ENCODE results near the gene NABP2. TPM values are rescaled to one million over a fixed set of nuclear protein-coding genes. Genes with fewer than 3 reads are reported as not detected.

The NABP2 gene
- total and polyA plus RNA-seq, 7 donors: 27.1 to 65.7 (median 31.0) TPM

- Histone ChIP-seq H3K27ac (peak overlapping the region; percentile 89), H3K27me3 (ENCODE audit: insufficient read depth in 3 of 3, low read length in 2 of 3) (no peaks in the 10 kb centered on the region), H3K4me3 (peak overlapping the region; percentile 97), H3K4me1 (peaks cover 38% of the 10 kb centered on the region), H3K9me3 (no peaks in the 10 kb centered on the region), H3K36me3 (ENCODE audit: insufficient read depth in 1 of 2, low read depth in 1 of 2) (peaks cover 12 to 49% of the 10 kb centered on the region in 2 donors)
- ATAC-seq (no peak), DNase-seq (no peak)
- intact Hi-C loops (cut with DNase I): loop anchor here (2.0 to 5.0 kb wide), 4 partner anchors 34 to 130 kb away; partner anchors contain the start of genes ESYT1 (in 1 of the 2), NABP2 (in 1 of the 2) and RNF41 (in 1 of the 2)
- 30 to 45% (median 37%) methylated on average over 8 of the region's 8 CpGs for WGBS, 3 donors
- TF ChIP-seq, protein P1, sequence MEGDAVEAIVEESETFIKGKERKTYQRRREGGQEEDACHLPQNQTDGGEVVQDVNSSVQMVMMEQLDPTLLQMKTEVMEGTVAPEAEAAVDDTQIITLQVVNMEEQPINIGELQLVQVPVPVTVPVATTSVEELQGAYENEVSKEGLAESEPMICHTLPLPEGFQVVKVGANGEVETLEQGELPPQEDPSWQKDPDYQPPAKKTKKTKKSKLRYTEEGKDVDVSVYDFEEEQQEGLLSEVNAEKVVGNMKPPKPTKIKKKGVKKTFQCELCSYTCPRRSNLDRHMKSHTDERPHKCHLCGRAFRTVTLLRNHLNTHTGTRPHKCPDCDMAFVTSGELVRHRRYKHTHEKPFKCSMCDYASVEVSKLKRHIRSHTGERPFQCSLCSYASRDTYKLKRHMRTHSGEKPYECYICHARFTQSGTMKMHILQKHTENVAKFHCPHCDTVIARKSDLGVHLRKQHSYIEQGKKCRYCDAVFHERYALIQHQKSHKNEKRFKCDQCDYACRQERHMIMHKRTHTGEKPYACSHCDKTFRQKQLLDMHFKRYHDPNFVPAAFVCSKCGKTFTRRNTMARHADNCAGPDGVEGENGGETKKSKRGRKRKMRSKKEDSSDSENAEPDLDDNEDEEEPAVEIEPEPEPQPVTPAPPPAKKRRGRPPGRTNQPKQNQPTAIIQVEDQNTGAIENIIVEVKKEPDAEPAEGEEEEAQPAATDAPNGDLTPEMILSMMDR (IDR thresholded peaks at IDR 0.05): no peak
These were observed 32.9 kb downstream of the NABP2 start for GRCh38 chr12:56257071-56257470.

DNA sequence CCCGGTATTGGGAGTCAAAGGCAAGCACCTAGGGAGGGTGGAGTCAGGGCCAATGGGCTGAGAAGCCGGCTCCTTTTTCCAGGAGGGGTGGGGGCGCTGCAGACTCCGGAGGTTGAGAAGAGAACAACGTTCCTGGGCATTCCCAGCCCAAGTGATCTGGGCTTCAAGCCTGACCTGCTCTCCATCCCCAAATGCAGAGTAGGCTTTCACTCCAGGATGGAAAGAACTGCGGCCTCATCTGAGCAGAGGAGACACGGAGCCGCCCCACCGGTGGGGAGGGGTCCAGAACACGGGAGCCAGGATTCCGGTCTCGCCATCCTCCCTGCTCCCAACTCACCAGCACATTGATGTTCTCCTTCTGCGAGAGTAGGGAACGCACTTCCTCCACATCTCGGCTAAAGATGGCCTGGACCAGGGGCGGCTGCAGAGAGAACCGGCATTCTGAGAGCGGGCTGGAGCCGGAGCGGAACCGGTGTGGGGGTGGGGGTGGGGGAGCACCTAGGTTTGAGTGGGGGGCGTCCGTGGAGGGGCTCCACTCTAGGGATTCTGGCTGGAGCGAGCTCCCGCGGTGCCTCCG lies 33.4 kb downstream of the NABP2 start:
- peak overlapping the region; percentile 97 for H3K4me3 ChIP-seq
- no peaks in the 10 kb centered on the region for H3K27me3 ChIP-seq (ENCODE audit: insufficient read depth in 3 of 3, low read length in 2 of 3)
- peaks cover 11 to 44% of the 10 kb centered on the region in 2 donors for H3K36me3 ChIP-seq (ENCODE audit: insufficient read depth in 1 of 2, low read depth in 1 of 2)
- peak overlapping the region; percentile 89 for H3K27ac ChIP-seq
- TF ChIP-seq, protein P1 (IDR thresholded peaks at IDR 0.05): no peak
- intact Hi-C loops (cut with DNase I): loop anchor here (2.0 to 5.0 kb wide), 4 partner anchors 35 to 130 kb away; partner anchors contain the start of genes ESYT1 (in 1 of the 2), NABP2 (in 1 of the 2) and RNF41 (in 1 of the 2)
- WGBS, 3 donors: 1 to 2% (median 1%) methylated on average over 21 to 27 of the region's 27 CpGs
- DNase-seq (no peak), ATAC-seq (peak; percentile 1 to 28 (median 6))
- peaks cover 41% of the 10 kb centered on the region for H3K4me1 ChIP-seq
- no peaks in the 10 kb centered on the region for H3K9me3 ChIP-seq

GRCh38 chr12:56258068-56258819 lies 34.1 kb downstream of the NABP2 start, which contains the start of gene ANKRD52:
Gene ANKRD52, minus strand, starts transcription at chr12:56258384. Its CDS starts 115 bp downstream, at chr12:56258269.
- WGBS, 3 donors: 0% methylated on average over 31 to 78 of the region's 78 CpGs
- TF ChIP-seq, protein P1 (IDR thresholded peaks at IDR 0.05): peak; percentile 83
- intact Hi-C loops (cut with DNase I): loop anchor here (5.0 kb wide), 3 partner anchors 36 to 131 kb away; partner anchors contain the start of genes ESYT1 (in 1 of the 2), NABP2 (in 1 of the 2) and RNF41 (in 1 of the 2)

DNA sequence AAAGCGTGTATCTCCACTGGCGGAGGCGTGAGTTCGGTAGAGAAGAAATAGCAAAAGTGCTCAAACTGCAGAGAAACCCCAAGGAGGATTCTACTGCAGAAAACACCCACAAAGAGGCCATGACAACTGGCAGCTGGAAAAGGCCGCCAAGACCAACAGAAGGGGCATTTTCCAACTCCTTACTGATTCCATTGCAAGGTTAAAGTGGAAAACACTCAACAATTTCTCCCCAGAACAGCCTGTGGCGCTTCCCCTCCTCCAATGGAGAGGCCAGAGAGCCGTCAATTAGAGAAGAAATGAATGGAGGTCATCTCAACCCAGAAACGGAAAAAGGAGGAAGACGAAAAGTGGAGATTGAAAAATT lies 34.7 kb downstream of the NABP2 start:
- Histone ChIP-seq H3K4me3 (peak overlapping the region; percentile 97), H3K27ac (peak overlapping the region; percentile 89), H3K9me3 (no peaks in the 10 kb centered on the region), H3K4me1 (peaks cover 42% of the 10 kb centered on the region), H3K27me3 (ENCODE audit: insufficient read depth in 3 of 3, low read length in 2 of 3) (no peaks in the 10 kb centered on the region), H3K36me3 (ENCODE audit: insufficient read depth in 1 of 2, low read depth in 1 of 2) (peaks cover 3 to 32% of the 10 kb centered on the region in 2 donors)
- TF ChIP-seq, protein P1 (IDR thresholded peaks at IDR 0.05): no peak
- ATAC-seq: no peak
- 6 to 12% (median 7%) methylated on average over 9 of the region's 9 CpGs for whole genome bisulfite sequencing, 3 donors
- intact Hi-C loops (cut with DNase I): loop anchor here (5.0 kb wide), 3 partner anchors 37 to 132 kb away; partner anchors contain the start of genes ESYT1 (in 1 of the 2), NABP2 (in 1 of the 2) and RNF41 (in 1 of the 2)
- DNase-seq: no peak

More at GRCh38 chr12:56258068-56258819, 34.1 kb downstream of the NABP2 start, which contains the start of gene ANKRD52:
- Histone ChIP-seq H3K36me3 (ENCODE audit: insufficient read depth in 1 of 2, low read depth in 1 of 2) (peaks cover 4 to 38% of the 10 kb centered on the region in 2 donors), H3K4me1 (peaks cover 42% of the 10 kb centered on the region), H3K27me3 (ENCODE audit: insufficient read depth in 3 of 3, low read length in 2 of 3) (no peaks in the 10 kb centered on the region), H3K9me3 (no peaks in the 10 kb centered on the region), H3K4me3 (peak within 1 kb of the TSS; percentile 97), H3K27ac (peak within 1 kb of the TSS; percentile 89)
- DNase-seq (peak; percentile 82 to 85), ATAC-seq (peak; percentile 71 to 84 (median 79))

Measured in psoas muscle (tissue), 8 donors.